GM12872 (cell line): ENCODE data around the gene CACNA1C.

ENCODE experiments used
- TF ChIP-seq, protein P1 (sequence below): IDR thresholded peaks from 3 replicates; pipeline ENCODE4 v1.5.1; 2011; ENCODE audit warnings: low read depth, mild to moderate bottlenecking, low read length, moderate library complexity; ENCODE audit not compliant: insufficient read depth

The CACNA1C gene

DNA sequence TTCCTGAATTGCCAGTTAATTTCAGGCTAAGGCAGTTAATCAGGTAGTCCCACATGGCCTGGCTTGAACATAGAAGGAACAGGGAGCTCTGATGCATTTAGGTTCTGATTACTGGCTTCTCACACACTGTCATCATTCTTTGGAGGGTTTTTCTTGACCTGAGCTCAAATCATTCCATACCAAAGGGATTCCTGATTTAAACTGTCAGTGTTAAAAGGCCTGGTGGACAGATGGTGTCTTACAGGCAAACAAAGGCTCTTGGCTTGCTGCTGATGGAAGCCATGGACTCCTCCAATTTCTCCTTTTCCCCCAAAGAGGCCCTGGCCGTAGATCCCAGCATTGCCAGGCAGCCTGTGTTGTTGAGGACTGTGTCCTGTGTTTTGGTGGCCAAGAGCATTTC lies 30.2 kb downstream of the CACNA1C start:
- TF ChIP-seq, protein P1, sequence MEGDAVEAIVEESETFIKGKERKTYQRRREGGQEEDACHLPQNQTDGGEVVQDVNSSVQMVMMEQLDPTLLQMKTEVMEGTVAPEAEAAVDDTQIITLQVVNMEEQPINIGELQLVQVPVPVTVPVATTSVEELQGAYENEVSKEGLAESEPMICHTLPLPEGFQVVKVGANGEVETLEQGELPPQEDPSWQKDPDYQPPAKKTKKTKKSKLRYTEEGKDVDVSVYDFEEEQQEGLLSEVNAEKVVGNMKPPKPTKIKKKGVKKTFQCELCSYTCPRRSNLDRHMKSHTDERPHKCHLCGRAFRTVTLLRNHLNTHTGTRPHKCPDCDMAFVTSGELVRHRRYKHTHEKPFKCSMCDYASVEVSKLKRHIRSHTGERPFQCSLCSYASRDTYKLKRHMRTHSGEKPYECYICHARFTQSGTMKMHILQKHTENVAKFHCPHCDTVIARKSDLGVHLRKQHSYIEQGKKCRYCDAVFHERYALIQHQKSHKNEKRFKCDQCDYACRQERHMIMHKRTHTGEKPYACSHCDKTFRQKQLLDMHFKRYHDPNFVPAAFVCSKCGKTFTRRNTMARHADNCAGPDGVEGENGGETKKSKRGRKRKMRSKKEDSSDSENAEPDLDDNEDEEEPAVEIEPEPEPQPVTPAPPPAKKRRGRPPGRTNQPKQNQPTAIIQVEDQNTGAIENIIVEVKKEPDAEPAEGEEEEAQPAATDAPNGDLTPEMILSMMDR, result no peak

DNA sequence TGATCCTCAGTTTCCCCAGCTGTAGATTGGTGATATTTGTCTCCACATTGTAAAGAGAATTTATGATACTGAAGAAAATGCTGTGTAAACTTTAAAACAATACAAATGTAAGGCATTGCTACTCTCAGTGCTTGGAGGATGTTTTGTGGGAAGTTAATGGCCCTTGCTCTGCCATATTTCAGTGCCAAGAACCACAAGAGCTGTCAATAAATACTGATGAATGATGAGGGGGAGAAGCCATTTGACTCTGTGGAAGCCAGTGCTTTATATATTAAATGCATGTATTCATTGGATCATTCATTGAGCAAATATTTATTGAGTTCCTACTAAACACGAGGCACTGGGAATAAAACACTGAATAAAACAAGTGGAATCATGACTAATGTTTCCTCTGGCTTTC lies 30.8 kb downstream of the CACNA1C start:
- TF ChIP-seq, protein P1, result no peak

DNA sequence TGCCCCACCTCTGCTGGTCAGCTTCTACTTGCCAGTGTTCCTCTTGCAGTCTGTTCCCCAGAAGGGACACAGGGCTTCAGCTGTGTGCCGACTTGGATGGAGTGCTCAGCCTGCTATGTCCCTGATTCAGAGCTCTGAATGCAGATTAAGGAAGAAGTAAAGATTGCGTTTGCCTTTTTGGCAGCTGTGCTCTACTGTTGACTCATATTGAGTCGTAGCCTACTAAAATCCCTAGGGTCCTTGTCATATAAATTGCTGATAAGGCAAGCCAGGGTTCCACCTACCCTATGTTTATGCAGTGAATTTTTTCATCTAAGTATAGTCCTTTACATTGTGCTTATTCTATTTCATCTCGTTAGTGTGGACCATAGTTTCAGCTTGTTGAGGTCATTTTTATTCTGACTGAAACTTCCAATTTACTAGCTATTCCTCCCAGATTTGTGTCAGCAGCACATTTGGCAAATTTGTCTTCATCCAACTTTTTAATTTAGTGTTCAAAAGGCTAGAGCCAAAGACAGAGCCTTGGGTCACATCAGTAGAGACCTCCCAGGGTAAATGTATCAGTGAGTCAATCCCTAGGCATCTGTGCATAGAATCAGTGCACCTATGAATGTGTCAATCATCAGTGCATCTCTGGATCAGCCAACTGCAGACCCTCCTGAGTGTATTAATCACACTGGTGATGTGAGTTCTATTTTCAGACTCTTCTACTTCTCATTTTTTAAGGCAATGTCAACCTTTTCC lies 31.9 kb downstream of the CACNA1C start:
- TF ChIP-seq, protein P1, result no peak

DNA sequence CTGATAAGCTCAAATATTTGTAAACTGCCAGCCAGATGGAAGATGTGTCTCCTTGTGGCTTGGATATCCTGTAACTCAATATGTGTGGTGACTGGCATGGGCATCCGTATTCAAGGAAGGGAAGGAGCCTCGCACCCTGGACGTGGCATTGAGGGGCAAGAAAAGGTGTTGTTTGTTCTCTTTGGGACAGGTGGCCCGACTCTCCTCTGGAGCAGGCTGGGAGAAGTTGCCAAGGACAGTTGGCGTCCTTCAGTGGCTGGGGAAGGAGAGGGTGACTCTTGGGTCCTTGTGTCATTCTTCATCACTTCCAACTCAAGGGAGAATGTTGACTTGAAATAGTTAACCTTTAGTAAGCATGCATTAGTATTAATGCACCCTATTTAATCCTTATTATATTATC lies 39.6 kb downstream of the CACNA1C start:
- TF ChIP-seq, protein P1, result no peak

DNA sequence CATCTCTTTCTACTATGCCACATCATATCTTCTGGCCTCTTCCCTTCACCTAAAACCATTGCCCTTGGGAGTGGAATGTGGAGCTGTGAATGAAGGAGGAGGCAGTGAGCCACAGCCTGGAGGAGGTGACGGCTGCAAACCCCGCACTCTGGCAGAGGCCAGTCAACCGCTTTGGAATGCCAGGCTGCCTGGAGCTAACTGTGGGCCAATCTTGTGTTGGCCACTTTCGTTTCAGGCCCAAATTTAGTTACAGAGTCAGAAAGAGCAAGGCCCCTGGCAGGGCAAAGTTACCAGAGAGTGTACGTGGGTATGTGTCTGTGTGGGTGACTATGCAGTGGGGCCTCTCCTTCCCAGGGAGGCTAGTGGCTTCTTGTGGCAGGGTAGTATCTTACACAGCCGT lies 40.1 kb downstream of the CACNA1C start:
- TF ChIP-seq, protein P1, result no peak

DNA sequence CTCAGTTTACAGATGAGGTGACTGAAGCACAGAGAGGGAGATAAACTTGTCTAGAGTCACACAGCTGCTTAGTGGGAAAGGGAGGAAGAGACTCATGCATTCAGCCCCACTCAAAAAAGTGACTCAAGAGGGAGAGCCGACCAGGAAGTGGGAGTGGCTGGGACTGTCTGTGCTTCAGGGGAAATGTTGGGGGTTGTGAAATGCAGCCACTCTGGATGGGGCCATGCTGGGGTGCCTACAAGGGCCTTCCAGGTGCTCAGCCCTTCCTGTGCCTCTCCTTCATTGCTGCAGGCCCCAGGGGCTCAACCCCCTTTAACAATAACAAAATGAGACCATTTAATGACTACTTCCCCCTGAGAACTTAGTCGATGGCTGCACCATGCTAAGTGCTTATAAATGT lies 41.8 kb downstream of the CACNA1C start:
- TF ChIP-seq, protein P1, result no peak

DNA sequence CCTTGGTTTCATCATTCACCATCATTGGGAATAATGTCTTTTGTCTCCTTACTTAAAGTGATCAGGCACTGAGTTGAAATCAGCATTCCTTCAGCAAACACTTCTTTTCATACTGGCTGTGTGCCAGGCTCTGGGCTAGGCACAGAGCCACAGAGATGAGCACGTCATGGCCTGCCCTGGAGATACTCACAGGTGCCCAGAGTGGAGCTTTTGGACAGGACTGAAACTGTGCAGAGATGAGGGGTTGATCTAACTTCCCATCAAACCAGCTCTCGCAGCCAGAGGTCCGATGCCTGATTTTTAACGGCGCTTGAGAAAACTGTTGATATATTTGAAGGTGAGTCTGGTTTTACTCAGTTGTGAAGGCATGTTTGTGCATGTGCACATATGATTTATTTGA lies 43.1 kb downstream of the CACNA1C start:
- TF ChIP-seq, protein P1, result no peak
